Mesenteric fat pad (tissue), 1 donor: ENCODE measurements around the gene PPP1R14C. TPM values are rescaled to one million over a fixed set of nuclear protein-coding genes. Genes with fewer than 3 reads are reported as not detected.

ENCODE experiments used
- DNase-seq: peaks from one replicate; pipeline ENCODE4 v3.0.0-alpha.2; 2020; ENCODE audit warnings: low spot score
- long read RNA-seq: library from polyadenylated mRNA; unstranded; transcript quantifications from one replicate; pipeline ENCODE4 v2.0.0, GENCODE V29; 2020
- total RNA-seq: library from RNA; stranded (reverse); fragmentation: NEBNext Ultra II Directional; extraction: Animal tissue kit (Norgen Biotek cat#: 25700); gene quantifications from one replicate; pipeline ENCODE4 v1.2.1, GENCODE V29; 2021
- donor health status: DM: yes; HTN: yes; CAD: no.

PPP1R14C gene
- total RNA-seq: 0.26 TPM
- long read RNA-seq: 0 reads

GRCh38 chr6:150142670-150143515, at the start of gene PPP1R14C:
Gene PPP1R14C, plus strand, starts transcription at chr6:150143044. Its CDS starts 149 bp downstream, at chr6:150143193.
- no peak for DNase-seq

GRCh38 chr6:150093397-150093796, 49.4 kb upstream of the PPP1R14C start:
- peak; percentile 57 for DNase-seq

- DNase-seq: no peak
These were observed 44.7 kb upstream of the PPP1R14C start for GRCh38 chr6:150098155-150098554.

- DNase-seq: peak; percentile 39
These were observed 43.3 kb upstream of the PPP1R14C start for GRCh38 chr6:150099546-150099945.

- DNase-seq: peak; percentile 0
These were observed 42.9 kb upstream of the PPP1R14C start for GRCh38 chr6:150099953-150100352.

- DNase-seq: peak; percentile 79
These were observed 42.1 kb upstream of the PPP1R14C start for GRCh38 chr6:150100745-150101144.

GRCh38 chr6:150102750-150103270, 40.0 kb upstream of the PPP1R14C start:
- DNase-seq: no peak

- peak; percentile 75 for DNase-seq
These were observed 30.6 kb upstream of the PPP1R14C start for GRCh38 chr6:150112233-150112632.

GRCh38 chr6:150115769-150116168, 27.1 kb upstream of the PPP1R14C start:
- no peak for DNase-seq

GRCh38 chr6:150116200-150116800, 26.5 kb upstream of the PPP1R14C start:
- no peak for DNase-seq

- DNase-seq: no peak
These were observed 24.6 kb upstream of the PPP1R14C start for GRCh38 chr6:150118203-150118602.

GRCh38 chr6:150118627-150119026, 24.2 kb upstream of the PPP1R14C start:
- DNase-seq: no peak

GRCh38 chr6:150119173-150119572, 23.7 kb upstream of the PPP1R14C start:
- no peak for DNase-seq

GRCh38 chr6:150123645-150124044, 19.2 kb upstream of the PPP1R14C start:
- no peak for DNase-seq

- no peak for DNase-seq
These were observed 18.6 kb upstream of the PPP1R14C start for GRCh38 chr6:150124235-150124634.

- DNase-seq: no peak
These were observed 16.1 kb upstream of the PPP1R14C start for GRCh38 chr6:150126641-150127291.

- DNase-seq: no peak
These were observed 14.4 kb upstream of the PPP1R14C start for GRCh38 chr6:150128425-150128824.

GRCh38 chr6:150129616-150130505, 13.0 kb upstream of the PPP1R14C start:
- no peak for DNase-seq

GRCh38 chr6:150133686-150134085, 9.2 kb upstream of the PPP1R14C start:
- no peak for DNase-seq

GRCh38 chr6:150134280-150134920, 8.4 kb upstream of the PPP1R14C start:
- DNase-seq: no peak
